Activated T-helper 1 cell treated with anti-CD3 and anti-CD28 coated beads, Interleukin-2, amount 50 U/mL, for 16 hours (primary cell): ENCODE data around the gene MC5R.
"Not testable (repeated sequence)": the region's sequence is repeated elsewhere in the genome, so short reads cannot be mapped to it uniquely, and the experiment has no call there.

ENCODE experiments used
- DNase-seq, 2 donors: peaks; one replicate each; pipeline ENCODE4 v3.0.0-alpha.2; 2020; ENCODE audit warnings: low read depth in 1 of 2, low spot score in 1 of 2

MC5R gene

DNA sequence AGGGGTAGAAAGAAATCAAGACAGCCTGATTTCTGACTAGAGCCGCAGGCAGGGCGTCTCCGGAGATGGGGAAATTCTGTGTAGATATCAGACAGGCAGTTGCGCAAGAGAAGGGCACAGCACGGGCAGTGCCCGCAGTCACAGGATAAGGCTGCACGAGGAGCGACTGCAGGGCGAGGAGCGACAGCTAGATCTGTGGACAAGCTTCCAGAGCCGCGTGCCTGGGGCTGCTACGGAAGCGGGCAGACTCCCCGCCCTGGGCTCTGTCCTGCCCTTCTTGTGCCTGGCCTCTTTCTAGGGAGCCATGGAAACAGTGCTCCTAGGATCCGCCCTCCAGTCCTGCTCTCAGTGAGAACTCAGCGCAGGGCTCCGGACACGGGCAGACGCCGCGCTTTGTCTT, 12.6 kb downstream of the MC5R start:
- DNase-seq = no peak

- DNase-seq = no peak
These were observed 25.8 kb downstream of the MC5R start for GRCh38 chr18:13849791-13850190.

GRCh38 chr18:13862898-13863297, 38.9 kb downstream of the MC5R start:
- not testable (repeated sequence) for DNase-seq

DNA sequence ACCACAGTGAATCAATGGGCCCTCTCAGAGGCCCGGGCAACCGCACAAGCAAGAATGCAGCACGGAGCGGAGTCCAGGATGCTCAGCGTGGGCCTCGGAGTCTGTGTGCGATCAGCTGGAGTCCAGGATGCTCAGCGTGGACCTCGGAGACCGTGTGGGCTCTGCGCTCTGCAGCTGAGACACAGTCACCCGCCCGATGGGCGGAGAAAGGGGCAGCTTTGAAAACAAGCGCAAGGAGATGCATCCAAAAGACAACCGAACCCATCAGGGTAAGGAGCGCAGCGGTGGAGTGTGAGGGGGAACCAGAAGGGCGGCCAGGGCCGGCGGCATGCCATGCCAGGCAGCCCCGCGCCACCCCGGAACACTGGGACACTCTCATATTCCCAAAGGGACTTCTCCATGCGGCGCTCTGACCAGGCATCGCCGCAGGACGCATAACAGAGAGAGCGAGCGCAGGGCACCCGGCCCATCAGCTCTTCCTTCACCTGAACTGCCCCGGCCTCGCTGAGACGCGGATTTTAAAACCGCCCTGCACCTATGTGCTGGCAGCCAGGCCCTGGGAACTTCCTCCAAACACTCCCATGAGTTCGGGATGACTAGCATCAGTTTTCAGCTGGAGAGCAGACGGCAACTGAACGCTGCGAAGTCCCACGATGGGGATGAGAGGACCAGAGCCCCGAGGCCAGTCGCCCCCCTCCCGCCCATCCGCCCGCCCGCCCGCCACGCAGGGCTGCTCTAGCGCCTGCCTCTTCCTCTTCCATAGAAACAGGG, 44.7 kb downstream of the MC5R start:
- DNase-seq = no peak

- no peak for DNase-seq
These were observed 47.8 kb downstream of the MC5R start for GRCh38 chr18:13871701-13872100.

GRCh38 chr18:13872373-13872772, 48.4 kb downstream of the MC5R start:
- DNase-seq = no peak

DNA sequence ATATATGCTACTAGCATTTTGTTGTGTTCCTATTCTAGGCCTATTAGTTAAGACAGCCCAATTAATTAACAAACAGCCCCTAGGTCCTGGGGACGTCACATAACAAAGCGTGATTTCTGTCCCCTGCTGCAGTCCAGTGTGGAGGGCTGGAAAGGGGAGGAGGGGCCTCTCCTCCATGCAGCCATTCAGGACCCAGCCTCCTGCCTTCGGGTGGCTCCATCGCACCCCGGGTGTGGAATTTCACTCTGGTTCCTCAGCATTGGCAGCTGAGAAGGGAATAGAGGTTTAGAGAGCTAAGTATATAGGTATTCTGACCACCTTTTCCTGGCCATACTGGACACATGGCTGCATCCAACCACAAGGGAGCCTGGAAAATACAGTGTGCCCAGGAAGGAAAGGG, 49.0 kb downstream of the MC5R start:
- no peak for DNase-seq

- no peak for DNase-seq
These were observed 50.6 kb downstream of the MC5R start for GRCh38 chr18:13874558-13874957.
